ENCODE measurements around the gene HJURP.

The HJURP gene

GRCh38 chr2:233835230-233836186 is 18.8 kb downstream of the HJURP start:
- peak overlapping the region; percentile 78 for H3K27ac Mint-ChIP-seq
- peaks cover 33% of the 10 kb centered on the region for H3K4me1 Mint-ChIP-seq
- no peak for DNase-seq
- H3K36me3 Mint-ChIP-seq (ENCODE audit: low read depth): peaks cover 59% of the 10 kb centered on the region
- H3K27me3 Mint-ChIP-seq (ENCODE audit: low read depth, poor library complexity): no peaks in the 10 kb centered on the region
- no peak for TF ChIP-seq CTCF (IDR thresholded peaks at IDR 0.05)
- H3K4me3 Mint-ChIP-seq: no peak overlapping the region
- no peaks in the 10 kb centered on the region for H3K9me3 Mint-ChIP-seq

- no peak for TF ChIP-seq CTCF (IDR thresholded peaks at IDR 0.05)
- DNase-seq: no peak
- Mint-ChIP-seq H3K9me3 (no peaks in the 10 kb centered on the region), H3K36me3 (ENCODE audit: low read depth) (peaks cover 38% of the 10 kb centered on the region), H3K27ac (peak overlapping the region; percentile 61), H3K27me3 (ENCODE audit: low read depth, poor library complexity) (no peaks in the 10 kb centered on the region), H3K4me1 (peaks cover 13% of the 10 kb centered on the region), H3K4me3 (no peak overlapping the region)
Measured at GRCh38 chr2:233833345-233833744, 21.0 kb downstream of the HJURP start.

GRCh38 chr2:233832869-233833311 is 21.4 kb downstream of the HJURP start:
- peaks cover 33% of the 10 kb centered on the region for H3K36me3 Mint-ChIP-seq (ENCODE audit: low read depth)

GRCh38 chr2:233832414-233832813 is 21.9 kb downstream of the HJURP start:
- peaks cover 7% of the 10 kb centered on the region for H3K4me1 Mint-ChIP-seq
- peaks cover 29% of the 10 kb centered on the region for H3K36me3 Mint-ChIP-seq (ENCODE audit: low read depth)
- H3K27me3 Mint-ChIP-seq (ENCODE audit: low read depth, poor library complexity): no peaks in the 10 kb centered on the region
- H3K4me3 Mint-ChIP-seq: no peak overlapping the region
- H3K9me3 Mint-ChIP-seq: no peaks in the 10 kb centered on the region
- no peak overlapping the region for H3K27ac Mint-ChIP-seq
- DNase-seq: no peak
- no peak for TF ChIP-seq CTCF (IDR thresholded peaks at IDR 0.05)

More at GRCh38 chr2:233832869-233833311, 21.4 kb downstream of the HJURP start:
- DNase-seq: peak; percentile 49
- Mint-ChIP-seq H3K4me1 (peaks cover 8% of the 10 kb centered on the region), H3K27me3 (ENCODE audit: low read depth, poor library complexity) (no peaks in the 10 kb centered on the region), H3K27ac (no peak overlapping the region), H3K4me3 (no peak overlapping the region), H3K9me3 (no peaks in the 10 kb centered on the region)
- TF ChIP-seq CTCF (IDR thresholded peaks at IDR 0.05): peak; percentile 28

GRCh38 chr2:233831861-233832260 is 22.5 kb downstream of the HJURP start:
- no peak overlapping the region for H3K27ac Mint-ChIP-seq
- H3K9me3 Mint-ChIP-seq: peaks cover under 1% of the 10 kb centered on the region
- no peak for TF ChIP-seq CTCF (IDR thresholded peaks at IDR 0.05)
- no peaks in the 10 kb centered on the region for H3K27me3 Mint-ChIP-seq (ENCODE audit: low read depth, poor library complexity)
- H3K4me1 Mint-ChIP-seq: peaks cover 7% of the 10 kb centered on the region
- H3K4me3 Mint-ChIP-seq: no peak overlapping the region
- no peak for DNase-seq
- H3K36me3 Mint-ChIP-seq (ENCODE audit: low read depth): peaks cover 23% of the 10 kb centered on the region

Measured in nephron progenitor cell (in vitro differentiated cells).